DMS153 (cell line): ENCODE data around the gene C20orf141.
"Not testable (repeated sequence)": the region's sequence is repeated elsewhere in the genome, so short reads cannot be mapped to it uniquely, and the experiment has no call there.

Experiments used
- DNase-seq: peaks from one replicate; lab custom pipeline; 2025; lab: John Stamatoyannopoulos, UW

The C20orf141 gene

GRCh38 chr20:2799688-2800520 lies 14.9 kb upstream of the C20orf141 start:
- DNase-seq, result no peak

GRCh38 chr20:2800521-2801285 lies 14.1 kb upstream of the C20orf141 start, which contains the start of gene CPXM1:
CPXM1 (minus strand) TSS chr20:2800627; CDS start chr20:2800572, 55 bp downstream.
- no peak for DNase-seq

- no peak for DNase-seq
These were observed 13.5 kb upstream of the C20orf141 start for GRCh38 chr20:2801286-2801728.

GRCh38 chr20:2804041-2804828 lies 10.6 kb upstream of the C20orf141 start:
- DNase-seq, result no peak

GRCh38 chr20:2804852-2805688 lies 9.7 kb upstream of the C20orf141 start:
- no peak for DNase-seq

- DNase-seq, result no peak
These were observed 9.0 kb upstream of the C20orf141 start for GRCh38 chr20:2805689-2806350.

GRCh38 chr20:2806351-2806701 lies 8.5 kb upstream of the C20orf141 start:
- no peak for DNase-seq

- DNase-seq, result no peak
These were observed 7.8 kb upstream of the C20orf141 start for GRCh38 chr20:2807019-2807418.

- DNase-seq, result not testable (repeated sequence)
These were observed 6.9 kb upstream of the C20orf141 start for GRCh38 chr20:2807929-2808328.

GRCh38 chr20:2809690-2810089 lies 5.1 kb upstream of the C20orf141 start:
- DNase-seq, result no peak

GRCh38 chr20:2812189-2812588 lies 2.6 kb upstream of the C20orf141 start:
- no peak for DNase-seq

- DNase-seq, result no peak
These were observed 711 bp upstream of the C20orf141 start for GRCh38 chr20:2814076-2814475.

- DNase-seq, result no peak
These were observed 584 bp downstream of the C20orf141 start for GRCh38 chr20:2815242-2815900.

- DNase-seq, result no peak
These were observed 1.3 kb downstream of the C20orf141 start, which contains the start of gene TMEM239 for GRCh38 chr20:2816030-2816582. TMEM239 (plus strand) TSS chr20:2816364; CDS start chr20:2816555, 191 bp downstream.

GRCh38 chr20:2816583-2817340 lies 2.0 kb downstream of the C20orf141 start:
- no peak for DNase-seq

GRCh38 chr20:2817341-2817726 lies 2.5 kb downstream of the C20orf141 start:
- no peak for DNase-seq

- no peak for DNase-seq
These were observed 3.3 kb downstream of the C20orf141 start for GRCh38 chr20:2817891-2818595.

- no peak for DNase-seq
These were observed 5.5 kb downstream of the C20orf141 start for GRCh38 chr20:2820084-2820895.
